Measurements from ENCODE around the gene TAF5.
A peak's percentile ranks its signal among the peaks of the same experiment; 100 is the strongest.
"Not testable (repeated sequence)": the region's sequence is repeated elsewhere in the genome, so short reads cannot be mapped to it uniquely, and the experiment has no call there.

Gene TAF5

DNA sequence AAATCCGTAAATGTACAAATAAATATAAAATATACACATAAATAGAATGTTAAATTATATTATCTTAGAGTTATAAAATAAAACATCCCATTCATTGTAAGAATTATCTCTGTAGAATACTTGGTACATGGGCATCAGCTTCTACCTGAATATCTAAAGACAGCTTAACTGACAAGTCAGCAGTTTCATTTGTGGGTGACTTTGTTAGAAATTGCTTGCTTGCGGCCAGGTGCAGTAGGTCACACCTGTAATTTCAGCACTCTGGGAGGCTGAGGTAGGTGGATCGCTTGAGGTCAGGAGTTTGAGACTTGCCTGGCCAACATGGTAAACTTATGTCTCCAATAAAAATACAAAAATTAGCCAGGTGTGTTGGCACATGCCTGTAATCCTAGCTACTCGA is 31.4 kb upstream of the TAF5 start:
- Histone ChIP-seq H2AFZ (no peak overlapping the region), H3K4me3 (ENCODE audit: low read depth, low read length) (no peak overlapping the region), H3K27ac (no peak overlapping the region), H3K27me3 (ENCODE audit: control insufficient read depth, insufficient read depth, low read length) (no peaks in the 10 kb centered on the region), H3K9ac (no peak overlapping the region), H3K9me3 (ENCODE audit: control insufficient read depth, low read length) (no peaks in the 10 kb centered on the region), H3K36me3 (ENCODE audit: control insufficient read depth, insufficient read depth, low read length) (no peaks in the 10 kb centered on the region), H3K79me2 (no peaks in the 10 kb centered on the region), H3K4me2 (ENCODE audit: low read length) (no peak overlapping the region), H3K4me1 (no peaks in the 10 kb centered on the region)
- TF ChIP-seq, protein P1, sequence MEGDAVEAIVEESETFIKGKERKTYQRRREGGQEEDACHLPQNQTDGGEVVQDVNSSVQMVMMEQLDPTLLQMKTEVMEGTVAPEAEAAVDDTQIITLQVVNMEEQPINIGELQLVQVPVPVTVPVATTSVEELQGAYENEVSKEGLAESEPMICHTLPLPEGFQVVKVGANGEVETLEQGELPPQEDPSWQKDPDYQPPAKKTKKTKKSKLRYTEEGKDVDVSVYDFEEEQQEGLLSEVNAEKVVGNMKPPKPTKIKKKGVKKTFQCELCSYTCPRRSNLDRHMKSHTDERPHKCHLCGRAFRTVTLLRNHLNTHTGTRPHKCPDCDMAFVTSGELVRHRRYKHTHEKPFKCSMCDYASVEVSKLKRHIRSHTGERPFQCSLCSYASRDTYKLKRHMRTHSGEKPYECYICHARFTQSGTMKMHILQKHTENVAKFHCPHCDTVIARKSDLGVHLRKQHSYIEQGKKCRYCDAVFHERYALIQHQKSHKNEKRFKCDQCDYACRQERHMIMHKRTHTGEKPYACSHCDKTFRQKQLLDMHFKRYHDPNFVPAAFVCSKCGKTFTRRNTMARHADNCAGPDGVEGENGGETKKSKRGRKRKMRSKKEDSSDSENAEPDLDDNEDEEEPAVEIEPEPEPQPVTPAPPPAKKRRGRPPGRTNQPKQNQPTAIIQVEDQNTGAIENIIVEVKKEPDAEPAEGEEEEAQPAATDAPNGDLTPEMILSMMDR (IDR thresholded peaks at IDR 0.05): no peak

DNA sequence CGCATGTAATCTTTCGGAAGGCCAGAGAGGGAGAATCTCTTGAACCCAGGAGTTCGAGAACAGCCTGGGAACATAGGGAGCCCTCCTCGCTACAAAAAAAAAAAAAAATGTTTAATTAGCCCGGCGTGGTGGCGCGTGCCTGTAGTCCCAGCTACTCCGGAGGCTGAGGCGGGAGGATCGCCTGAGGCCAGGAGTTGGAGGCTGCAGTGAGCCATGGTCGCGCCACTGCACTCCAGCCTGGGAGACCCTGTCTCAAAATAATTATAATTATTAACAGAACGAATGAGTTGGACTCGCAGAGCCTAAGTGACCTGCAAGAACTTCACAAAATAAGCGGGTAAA is 17.6 kb upstream of the TAF5 start:
- TF ChIP-seq, protein P1 (IDR thresholded peaks at IDR 0.05): no peak
- H3K27ac ChIP-seq: peak overlapping the region; percentile 57
- no peaks in the 10 kb centered on the region for H3K79me2 ChIP-seq
- no peaks in the 10 kb centered on the region for H3K36me3 ChIP-seq (ENCODE audit: control insufficient read depth, insufficient read depth, low read length)
- peak overlapping the region; percentile 73 for H3K4me2 ChIP-seq (ENCODE audit: low read length)
- H2AFZ ChIP-seq: peak overlapping the region; percentile 100
- no peaks in the 10 kb centered on the region for H3K9me3 ChIP-seq (ENCODE audit: control insufficient read depth, low read length)
- H3K27me3 ChIP-seq (ENCODE audit: control insufficient read depth, insufficient read depth, low read length): no peaks in the 10 kb centered on the region
- H3K9ac ChIP-seq: peak overlapping the region; percentile 12
- peak overlapping the region; percentile 53 for H3K4me3 ChIP-seq (ENCODE audit: low read depth, low read length)
- H3K4me1 ChIP-seq: peaks cover 4% of the 10 kb centered on the region

DNA sequence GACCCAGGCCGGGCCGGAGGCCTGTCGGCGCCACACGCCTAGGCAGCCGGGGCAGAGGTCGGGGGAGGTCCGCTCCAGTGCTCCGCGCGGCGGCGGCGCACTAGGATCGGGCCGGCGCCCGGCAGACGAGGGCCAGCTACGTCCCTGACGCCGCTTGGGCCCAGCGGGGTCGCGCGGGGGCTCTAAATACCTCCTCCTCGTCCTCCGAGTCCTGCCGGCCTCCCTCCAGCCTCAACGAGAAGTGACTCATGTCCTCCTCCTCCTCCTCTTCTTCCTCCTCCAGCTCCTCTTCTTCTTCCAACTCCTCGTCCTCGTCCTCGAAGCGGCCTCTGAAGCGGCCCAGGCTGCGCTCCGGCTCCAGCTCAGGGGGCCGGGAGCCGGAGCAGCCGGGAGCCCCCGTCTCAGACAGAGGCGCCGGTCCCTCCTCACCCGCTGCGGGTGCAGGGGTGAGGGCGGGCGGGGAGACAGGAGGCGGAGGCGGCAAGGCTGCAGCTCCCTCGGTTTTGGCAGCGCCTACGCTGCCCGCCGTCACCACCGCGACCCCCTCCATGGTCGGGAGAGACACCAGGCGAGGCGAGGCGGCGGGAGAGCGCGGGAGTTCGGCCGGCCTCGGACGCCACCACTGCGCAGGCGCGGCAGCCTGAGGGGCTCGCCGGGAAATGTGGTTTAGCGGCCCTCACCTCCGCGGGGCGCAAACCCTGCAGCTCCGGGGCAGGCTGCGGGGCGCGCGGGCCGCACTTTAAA is 17.1 kb upstream of the TAF5 start, which contains the start of gene PCGF6:
PCGF6 (minus strand) TSS at position 624 of the 744 bp plus-strand sequence; CDS start at position 550, 74 bp downstream.
- no peaks in the 10 kb centered on the region for H3K27me3 ChIP-seq (ENCODE audit: control insufficient read depth, insufficient read depth, low read length)
- peaks cover 4% of the 10 kb centered on the region for H3K4me1 ChIP-seq
- TF ChIP-seq, protein P1 (IDR thresholded peaks at IDR 0.05): no peak
- H3K4me3 ChIP-seq (ENCODE audit: low read depth, low read length): peak within 1 kb of the TSS; percentile 53
- peak within 1 kb of the TSS; percentile 73 for H3K4me2 ChIP-seq (ENCODE audit: low read length)
- H3K79me2 ChIP-seq: no peaks in the 10 kb centered on the region
- H3K9ac ChIP-seq: peak within 1 kb of the TSS; percentile 12
- peak within 1 kb of the TSS; percentile 100 for H2AFZ ChIP-seq
- H3K36me3 ChIP-seq (ENCODE audit: control insufficient read depth, insufficient read depth, low read length): no peaks in the 10 kb centered on the region
- no peaks in the 10 kb centered on the region for H3K9me3 ChIP-seq (ENCODE audit: control insufficient read depth, low read length)
- peak within 1 kb of the TSS; percentile 57 for H3K27ac ChIP-seq

DNA sequence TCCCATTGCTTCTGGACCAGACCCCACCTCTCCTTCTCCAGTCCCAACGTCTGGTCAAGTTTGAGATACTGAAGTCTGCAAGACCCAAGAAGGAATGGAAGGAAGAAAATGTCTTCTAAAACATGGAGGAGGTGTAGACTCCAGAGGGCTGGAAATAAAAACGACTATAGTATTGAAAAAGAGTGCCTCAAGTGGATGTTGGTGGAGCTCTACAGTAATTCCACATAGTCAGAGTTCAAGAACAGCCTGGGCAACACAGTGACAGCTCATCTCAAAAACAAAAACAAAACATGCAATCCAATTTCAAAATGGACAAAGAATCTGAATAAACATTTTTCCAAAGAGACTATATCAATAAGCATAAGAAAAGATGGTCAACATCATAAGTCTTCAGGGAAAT is 14.5 kb upstream of the TAF5 start:
- Histone ChIP-seq H2AFZ (no peak overlapping the region), H3K9me3 (ENCODE audit: control insufficient read depth, low read length) (no peaks in the 10 kb centered on the region), H3K27me3 (ENCODE audit: control insufficient read depth, insufficient read depth, low read length) (no peaks in the 10 kb centered on the region), H3K4me3 (ENCODE audit: low read depth, low read length) (no peak overlapping the region), H3K27ac (no peak overlapping the region), H3K9ac (no peak overlapping the region), H3K4me2 (ENCODE audit: low read length) (no peak overlapping the region), H3K36me3 (ENCODE audit: control insufficient read depth, insufficient read depth, low read length) (no peaks in the 10 kb centered on the region), H3K79me2 (no peaks in the 10 kb centered on the region), H3K4me1 (peaks cover 4% of the 10 kb centered on the region)
- TF ChIP-seq, protein P1 (IDR thresholded peaks at IDR 0.05): no peak

DNA sequence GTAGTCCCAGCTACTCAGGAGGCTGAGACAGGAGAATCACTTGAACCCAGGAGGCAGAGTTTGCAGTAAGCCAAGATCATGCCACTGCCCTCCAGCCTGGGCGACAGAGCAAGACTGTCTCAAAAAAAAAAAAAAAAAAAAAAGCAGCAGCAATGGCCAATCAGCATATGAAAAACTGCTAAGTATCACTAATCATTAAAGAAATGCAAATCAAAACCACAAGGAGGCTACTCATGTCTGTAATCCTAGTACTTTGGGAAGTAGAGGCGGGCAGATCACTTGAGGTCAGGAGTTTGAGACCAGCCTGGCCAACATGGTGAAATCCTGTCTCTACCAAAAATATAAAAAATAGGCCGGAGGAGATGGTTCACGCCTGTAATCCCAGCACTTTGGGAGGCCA is 13.2 kb upstream of the TAF5 start:
- H3K79me2 ChIP-seq; H3K9ac ChIP-seq; H3K9me3 ChIP-seq (ENCODE audit: control insufficient read depth, low read length); H3K36me3 ChIP-seq (ENCODE audit: control insufficient read depth, insufficient read depth, low read length); H3K27me3 ChIP-seq (ENCODE audit: control insufficient read depth, insufficient read depth, low read length); H3K4me1 ChIP-seq; H3K27ac ChIP-seq; H2AFZ ChIP-seq; H3K4me3 ChIP-seq (ENCODE audit: low read depth, low read length); H3K4me2 ChIP-seq (ENCODE audit: low read length): not testable (repeated sequence)

Data from parathyroid adenoma (tissue), 2 donors.